Measurements from ENCODE around the gene IGFL1.
"Not testable (repeated sequence)": the region's sequence is repeated elsewhere in the genome, so short reads cannot be mapped to it uniquely, and the experiment has no call there.

IGFL1 gene

DNA sequence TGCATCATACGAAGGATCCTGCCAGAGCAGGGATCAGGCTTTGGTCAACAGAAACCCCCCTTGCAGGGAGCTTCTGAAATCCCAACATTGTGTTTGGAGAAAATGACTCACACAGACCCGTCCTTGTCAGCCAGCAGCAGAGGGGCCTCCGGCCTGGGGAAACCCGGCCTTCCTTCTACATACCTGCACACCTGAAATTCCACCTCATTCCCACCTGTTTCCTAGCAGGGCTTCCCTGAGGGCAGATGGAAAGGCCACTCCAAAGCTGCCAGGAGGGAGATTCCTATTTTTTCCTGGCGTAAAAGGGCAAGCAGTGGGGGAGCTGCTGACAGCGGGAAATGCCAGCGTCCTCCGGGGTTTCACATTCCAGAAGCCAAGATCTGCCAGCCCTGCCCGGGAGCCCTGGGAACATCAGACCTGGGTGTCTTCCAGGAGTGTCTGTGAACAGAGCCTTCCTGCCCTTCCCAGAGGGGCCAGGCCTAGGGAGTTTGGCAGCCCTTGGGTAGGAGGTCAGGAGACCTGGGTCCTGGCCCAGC lies 3.0 kb upstream of the IGFL1 start:
- no peak for DNase-seq (ENCODE audit: low read depth)
- TF ChIP-seq, protein P1, sequence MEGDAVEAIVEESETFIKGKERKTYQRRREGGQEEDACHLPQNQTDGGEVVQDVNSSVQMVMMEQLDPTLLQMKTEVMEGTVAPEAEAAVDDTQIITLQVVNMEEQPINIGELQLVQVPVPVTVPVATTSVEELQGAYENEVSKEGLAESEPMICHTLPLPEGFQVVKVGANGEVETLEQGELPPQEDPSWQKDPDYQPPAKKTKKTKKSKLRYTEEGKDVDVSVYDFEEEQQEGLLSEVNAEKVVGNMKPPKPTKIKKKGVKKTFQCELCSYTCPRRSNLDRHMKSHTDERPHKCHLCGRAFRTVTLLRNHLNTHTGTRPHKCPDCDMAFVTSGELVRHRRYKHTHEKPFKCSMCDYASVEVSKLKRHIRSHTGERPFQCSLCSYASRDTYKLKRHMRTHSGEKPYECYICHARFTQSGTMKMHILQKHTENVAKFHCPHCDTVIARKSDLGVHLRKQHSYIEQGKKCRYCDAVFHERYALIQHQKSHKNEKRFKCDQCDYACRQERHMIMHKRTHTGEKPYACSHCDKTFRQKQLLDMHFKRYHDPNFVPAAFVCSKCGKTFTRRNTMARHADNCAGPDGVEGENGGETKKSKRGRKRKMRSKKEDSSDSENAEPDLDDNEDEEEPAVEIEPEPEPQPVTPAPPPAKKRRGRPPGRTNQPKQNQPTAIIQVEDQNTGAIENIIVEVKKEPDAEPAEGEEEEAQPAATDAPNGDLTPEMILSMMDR (IDR thresholded peaks at IDR 0.05; ENCODE audit: low read depth, low read length, missing control alignments), result no peak
- no peak overlapping the region for H3K4me3 ChIP-seq (ENCODE audit: low read depth, low read length)

DNA sequence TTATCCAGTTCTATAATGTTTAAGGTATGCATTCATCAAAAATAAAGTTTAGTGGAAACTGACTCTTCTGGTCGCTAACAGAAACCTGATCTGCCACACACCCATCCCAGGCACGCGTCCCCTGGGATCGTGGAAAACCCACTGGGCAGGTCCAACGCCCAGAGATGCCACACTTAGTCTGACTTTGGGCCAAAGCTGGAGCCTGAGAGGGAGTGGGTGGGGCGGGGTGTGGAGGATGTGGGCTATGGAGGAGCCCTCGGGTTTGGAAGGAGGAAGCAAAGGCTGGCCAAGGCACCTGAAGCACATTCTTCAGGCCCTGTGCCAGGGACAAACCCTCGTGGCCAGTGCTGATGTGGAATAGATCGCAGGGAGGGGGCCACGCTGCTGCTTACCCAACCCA lies 2.5 kb downstream of the IGFL1 start:
- H3K4me3 ChIP-seq (ENCODE audit: low read depth, low read length), result no peak overlapping the region
- no peak for DNase-seq (ENCODE audit: low read depth)
- TF ChIP-seq, protein P1 (IDR thresholded peaks at IDR 0.05; ENCODE audit: low read depth, low read length, missing control alignments), result no peak

DNA sequence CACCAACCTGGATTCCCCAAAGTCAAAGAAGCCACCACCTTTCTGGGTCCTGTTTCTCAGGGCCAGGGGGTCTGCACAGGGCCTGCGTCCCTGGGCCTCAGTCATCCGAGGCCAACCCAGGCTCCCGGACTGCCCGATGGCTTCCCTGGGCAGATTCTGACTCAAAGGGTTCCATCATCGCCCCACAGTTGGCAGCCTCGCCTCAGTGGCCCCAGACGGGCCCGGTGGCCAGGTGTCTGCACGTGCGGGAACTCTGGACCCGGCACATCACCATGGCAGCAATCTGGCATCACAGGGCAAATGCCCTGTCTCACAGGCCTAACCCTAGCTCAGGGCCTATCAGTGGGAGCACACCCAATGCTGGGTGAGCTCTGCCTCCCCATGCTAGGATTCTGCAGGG lies 2.9 kb downstream of the IGFL1 start:
- H3K4me3 ChIP-seq (ENCODE audit: low read depth, low read length), result no peak overlapping the region
- TF ChIP-seq, protein P1 (IDR thresholded peaks at IDR 0.05; ENCODE audit: low read depth, low read length, missing control alignments), result no peak
- DNase-seq (ENCODE audit: low read depth), result no peak

DNA sequence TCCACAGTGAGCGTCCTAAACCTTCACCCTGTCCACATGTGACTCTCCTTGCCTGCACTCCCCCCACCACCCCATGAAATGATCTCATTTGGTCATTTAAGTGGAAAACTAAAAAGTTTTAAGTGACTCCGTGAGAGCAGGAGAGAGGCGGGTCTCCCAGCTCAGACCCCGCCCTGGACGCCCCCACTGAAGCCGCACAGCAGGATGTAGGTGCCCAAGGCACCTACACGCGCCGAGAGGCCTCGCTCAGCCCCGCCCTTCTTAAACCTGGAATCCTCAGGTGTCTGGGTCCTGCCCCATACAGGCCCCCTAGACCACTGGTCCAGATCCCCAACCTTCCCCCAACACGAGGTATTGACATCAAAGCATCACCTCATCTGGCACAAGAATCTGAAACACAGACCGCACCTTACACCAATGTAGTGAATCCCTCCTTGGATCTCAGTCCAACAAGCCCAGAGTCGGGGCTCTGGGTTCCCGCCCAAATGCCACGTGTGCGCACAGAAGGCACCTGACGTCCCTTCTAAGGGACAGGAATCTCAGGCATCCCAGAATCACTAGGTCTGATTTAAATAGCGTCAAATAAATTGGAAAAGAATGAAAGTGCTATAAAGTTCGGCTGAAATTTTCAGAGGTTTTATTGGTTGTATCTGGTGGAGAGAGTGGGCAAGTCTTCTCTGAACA lies 3.5 kb downstream of the IGFL1 start:
- TF ChIP-seq, protein P1 (IDR thresholded peaks at IDR 0.05; ENCODE audit: low read depth, low read length, missing control alignments), result no peak
- DNase-seq (ENCODE audit: low read depth), result no peak
- no peak overlapping the region for H3K4me3 ChIP-seq (ENCODE audit: low read depth, low read length)

DNA sequence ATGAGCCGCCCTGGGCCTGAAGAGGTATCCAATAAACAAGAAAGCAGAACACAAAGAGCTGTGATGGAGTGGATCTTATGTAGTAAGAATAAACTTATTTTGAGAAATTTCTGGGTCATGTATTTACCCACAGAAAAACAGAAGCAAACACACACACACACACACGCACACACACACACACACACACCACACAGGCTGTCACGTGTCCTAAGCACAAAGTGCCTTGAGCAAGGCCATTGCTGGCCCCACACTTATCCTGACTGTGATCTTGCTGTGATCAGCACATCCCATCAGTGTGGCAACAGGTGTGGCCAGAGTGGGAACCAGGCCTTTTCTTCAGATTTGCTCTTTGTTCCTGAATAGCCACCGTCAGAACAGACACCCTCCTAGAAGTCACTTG lies 4.3 kb downstream of the IGFL1 start:
- DNase-seq (ENCODE audit: low read depth); H3K4me3 ChIP-seq (ENCODE audit: low read depth, low read length): not testable (repeated sequence)

DNA sequence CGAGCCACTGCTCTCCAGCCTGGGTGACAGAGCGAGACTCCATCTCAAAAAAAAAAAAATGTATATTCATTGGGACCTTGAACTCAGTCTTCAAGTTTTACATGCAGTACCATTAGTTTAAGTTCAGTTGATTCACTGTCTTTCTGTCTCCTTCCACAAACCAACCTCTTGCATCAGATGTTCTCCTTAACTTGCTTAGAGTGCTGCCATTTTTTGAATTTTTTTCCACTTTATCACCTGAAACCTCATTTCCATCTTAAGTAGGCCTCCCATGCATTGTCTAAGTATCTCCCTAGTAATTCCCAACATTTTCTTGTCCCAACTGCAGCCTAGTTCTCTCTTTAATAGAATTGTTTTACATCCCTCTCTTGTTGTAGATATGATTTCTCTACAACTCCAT lies 8.6 kb downstream of the IGFL1 start:
- not testable (repeated sequence) for H3K4me3 ChIP-seq (ENCODE audit: low read depth, low read length); DNase-seq (ENCODE audit: low read depth)

DNA sequence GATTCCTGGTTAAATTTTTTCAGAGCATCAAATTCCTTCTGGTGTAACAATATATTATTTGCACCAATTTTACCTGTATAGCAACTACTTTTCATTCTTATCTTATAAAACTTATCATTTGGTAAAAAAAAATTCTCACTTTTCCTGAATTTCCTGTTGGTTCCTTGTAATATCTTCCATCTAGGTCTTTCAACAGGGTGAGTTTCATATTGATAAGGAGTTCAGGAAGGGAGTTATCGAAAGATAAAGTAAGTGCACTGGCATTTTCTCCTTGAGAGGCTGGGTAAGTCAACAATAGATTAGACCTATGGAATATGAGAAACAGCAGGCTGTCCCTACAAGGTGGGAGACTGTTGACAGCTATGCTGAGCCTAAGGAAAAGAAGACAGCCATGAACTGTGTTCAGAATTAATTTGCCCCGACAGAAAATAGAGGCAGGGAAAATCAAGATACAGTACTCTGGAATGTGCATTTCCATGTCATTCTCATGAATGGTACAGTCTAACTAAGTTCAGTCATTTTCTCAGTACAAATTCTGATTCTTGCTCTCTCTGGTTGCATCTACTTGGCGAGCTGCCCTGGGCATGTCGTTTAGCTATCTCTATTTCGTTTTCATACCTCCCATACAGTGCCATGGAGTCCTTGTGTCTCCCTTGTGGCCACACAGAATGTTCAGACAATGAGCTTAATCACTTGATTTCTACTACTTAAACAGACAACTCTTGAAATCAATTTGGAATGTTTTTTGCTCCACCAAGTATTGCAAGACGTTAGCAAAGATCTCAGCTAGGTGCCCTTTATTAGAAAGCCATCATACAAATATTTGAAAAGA lies 9.9 kb downstream of the IGFL1 start:
- H3K4me3 ChIP-seq (ENCODE audit: low read depth, low read length), result no peak overlapping the region
- TF ChIP-seq, protein P1 (IDR thresholded peaks at IDR 0.05; ENCODE audit: low read depth, low read length, missing control alignments), result no peak
- DNase-seq (ENCODE audit: low read depth), result no peak

DNA sequence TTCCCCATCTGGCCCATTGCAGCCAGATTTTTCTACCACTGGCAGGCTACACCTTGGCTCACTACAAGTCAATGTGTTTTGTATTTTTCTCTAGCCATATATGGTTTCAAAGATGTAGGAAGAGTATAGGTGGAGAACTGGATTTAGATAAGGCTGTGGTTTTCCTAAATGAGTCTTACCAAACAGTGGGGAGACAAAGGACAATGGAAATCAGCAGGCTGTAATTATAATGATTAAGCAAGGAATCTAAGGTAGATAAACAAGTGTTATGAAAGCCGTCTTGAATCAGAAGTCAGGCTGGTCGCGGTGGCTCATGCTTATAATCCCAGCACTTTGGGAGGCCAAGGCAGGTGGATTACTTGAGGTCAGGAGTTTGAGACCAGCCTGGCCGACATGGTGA lies 11.2 kb downstream of the IGFL1 start:
- no peak overlapping the region for H3K4me3 ChIP-seq (ENCODE audit: low read depth, low read length)
- no peak for DNase-seq (ENCODE audit: low read depth)
- TF ChIP-seq, protein P1 (IDR thresholded peaks at IDR 0.05; ENCODE audit: low read depth, low read length, missing control alignments), result no peak

Data from GM12864 (cell line).